HL-60/S4 treated with retinoic acid at 250 ng/mL for 4 days and 3 days (cell line): ENCODE measurements around the gene RGS11.

Experiments used
- in situ Hi-C: fragments of 300-500 bp; cut with MboI; formaldehyde crosslinking; loops from 2 replicates; pipeline ENCODE4 v1.7.0; 2022; ENCODE audit warnings: low sequenced_read_pairs

RGS11 gene

GRCh38 chr16:296806-297510 is 21.2 kb upstream of the RGS11 start:
- in situ Hi-C loops: no loop called here

- in situ Hi-C loops: no loop called here
These were observed 20.5 kb upstream of the RGS11 start for GRCh38 chr16:296276-296675.

- in situ Hi-C loops: no loop called here
These were observed 17.5 kb upstream of the RGS11 start for GRCh38 chr16:293043-293775.

GRCh38 chr16:291539-291938 is 15.8 kb upstream of the RGS11 start:
- in situ Hi-C loops: no loop called here

GRCh38 chr16:290681-291405 is 15.1 kb upstream of the RGS11 start:
- in situ Hi-C loops: no loop called here

GRCh38 chr16:290015-290680 is 14.4 kb upstream of the RGS11 start:
- in situ Hi-C loops: no loop called here

- in situ Hi-C loops: no loop called here
These were observed 13.8 kb upstream of the RGS11 start for GRCh38 chr16:289395-289997.

- in situ Hi-C loops: no loop called here
These were observed 12.5 kb upstream of the RGS11 start for GRCh38 chr16:287981-288920.

- in situ Hi-C loops: no loop called here
These were observed 11.6 kb upstream of the RGS11 start for GRCh38 chr16:287298-287811.

GRCh38 chr16:286491-287297 is 10.9 kb upstream of the RGS11 start:
- in situ Hi-C loops: no loop called here

- in situ Hi-C loops: no loop called here
These were observed 9.7 kb upstream of the RGS11 start for GRCh38 chr16:285146-286055.

GRCh38 chr16:284204-285120 is 8.7 kb upstream of the RGS11 start:
- in situ Hi-C loops: no loop called here

- in situ Hi-C loops: no loop called here
These were observed 7.5 kb upstream of the RGS11 start, which contains the start of gene PDIA2 for GRCh38 chr16:283033-283805. PDIA2 (plus strand) TSS chr16:283164; CDS start chr16:283170, 6 bp downstream.

- in situ Hi-C loops: no loop called here
These were observed 6.7 kb upstream of the RGS11 start for GRCh38 chr16:282491-282890.

GRCh38 chr16:281660-282255 is 6.0 kb upstream of the RGS11 start:
- in situ Hi-C loops: no loop called here
